ENCODE data around the gene PKP1.

PKP1 gene

GRCh38 chr1:201354901-201355295 lies 71.6 kb downstream of the PKP1 start:
- no peak for DNase-seq

- no peak for DNase-seq
Observed at GRCh38 chr1:201355471-201355870, 72.2 kb downstream of the PKP1 start.

- no peak for DNase-seq
Observed at GRCh38 chr1:201356236-201356635, 72.9 kb downstream of the PKP1 start.

GRCh38 chr1:201356701-201357100 lies 73.4 kb downstream of the PKP1 start:
- no peak for DNase-seq

DNA sequence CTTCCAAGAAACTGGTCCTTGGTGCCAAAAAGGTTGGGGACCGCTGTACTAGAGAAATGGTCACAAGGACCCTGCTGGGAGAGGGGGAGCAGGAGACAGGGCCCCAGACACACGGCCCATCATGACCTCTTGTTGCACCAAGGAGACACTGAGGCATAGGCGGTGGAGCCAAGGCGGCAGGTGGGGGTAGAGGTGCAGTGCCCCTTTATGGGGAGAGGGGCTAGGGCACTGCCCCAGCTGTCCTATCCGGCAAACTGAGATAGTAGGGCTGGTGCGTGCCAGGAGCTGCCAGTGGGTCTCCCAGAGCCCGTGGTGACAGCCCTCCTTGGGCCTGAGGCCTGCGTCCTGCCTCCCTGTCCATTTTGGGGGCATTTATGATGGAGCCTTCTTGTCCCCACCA lies 73.9 kb downstream of the PKP1 start:
- DNase-seq, result no peak

- no peak for DNase-seq
Observed at GRCh38 chr1:201357636-201358348, 74.5 kb downstream of the PKP1 start.

DNA sequence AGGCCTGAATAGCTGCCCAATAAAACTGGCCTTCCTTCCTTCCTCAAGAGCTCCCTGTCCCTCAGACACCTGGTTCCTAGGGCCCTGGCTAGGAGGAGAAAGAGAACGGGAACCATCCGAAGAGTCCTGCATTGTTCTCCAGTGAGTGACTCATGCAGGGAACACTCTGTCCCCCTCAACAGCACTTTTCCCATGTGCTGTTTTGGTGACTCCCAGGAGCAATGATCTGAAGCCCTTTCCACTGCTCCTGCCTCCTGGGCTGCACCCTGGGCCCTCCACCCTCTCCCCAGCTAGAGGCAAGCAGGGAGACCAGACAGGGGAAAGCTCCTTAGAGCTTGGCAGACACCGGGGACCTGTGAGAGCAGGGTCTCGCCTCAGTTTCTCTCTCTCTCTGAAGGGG lies 75.3 kb downstream of the PKP1 start:
- no peak for DNase-seq

DNA sequence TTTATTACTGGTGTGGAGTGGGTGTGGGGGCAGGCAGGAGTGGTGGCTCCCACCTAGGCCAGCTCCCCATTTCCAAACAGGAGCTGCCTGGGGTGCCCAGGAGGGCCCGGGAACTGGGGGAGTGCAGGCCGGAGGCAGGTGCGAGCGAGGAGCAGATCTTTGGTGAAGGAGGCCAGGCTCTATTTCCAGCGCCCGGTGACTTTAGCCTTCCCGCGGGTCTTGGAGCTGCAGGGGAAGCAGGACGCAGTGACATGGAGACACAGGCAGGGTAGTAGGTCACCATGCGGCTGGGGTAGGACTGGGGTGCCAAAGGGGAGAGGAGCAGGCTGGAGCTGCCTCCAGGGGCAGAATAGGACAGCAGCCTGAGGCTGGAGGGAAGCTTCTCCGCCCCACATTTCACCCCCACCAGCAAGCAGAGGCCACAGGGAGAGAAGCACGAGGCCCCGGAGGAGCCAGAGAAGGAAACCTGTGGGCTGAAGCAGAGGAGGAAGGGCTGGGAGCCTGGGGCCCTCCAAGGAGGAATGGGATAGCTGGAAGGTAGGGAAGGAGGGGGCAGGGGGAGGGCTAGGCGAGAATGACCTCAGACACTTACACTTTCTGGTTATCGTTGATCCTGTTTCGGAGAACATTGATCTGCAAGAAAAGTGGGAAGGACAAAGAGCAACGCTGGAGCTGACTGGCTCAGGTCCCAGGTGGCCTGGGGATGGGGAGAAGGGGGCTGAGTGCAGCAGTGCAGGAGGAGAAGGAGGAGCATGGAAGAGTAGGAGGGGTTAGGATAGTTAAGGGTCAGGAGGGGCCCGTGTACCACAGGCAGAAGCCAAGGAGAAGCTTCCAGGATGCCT lies 75.9 kb downstream of the PKP1 start:
- no peak for DNase-seq

DNA sequence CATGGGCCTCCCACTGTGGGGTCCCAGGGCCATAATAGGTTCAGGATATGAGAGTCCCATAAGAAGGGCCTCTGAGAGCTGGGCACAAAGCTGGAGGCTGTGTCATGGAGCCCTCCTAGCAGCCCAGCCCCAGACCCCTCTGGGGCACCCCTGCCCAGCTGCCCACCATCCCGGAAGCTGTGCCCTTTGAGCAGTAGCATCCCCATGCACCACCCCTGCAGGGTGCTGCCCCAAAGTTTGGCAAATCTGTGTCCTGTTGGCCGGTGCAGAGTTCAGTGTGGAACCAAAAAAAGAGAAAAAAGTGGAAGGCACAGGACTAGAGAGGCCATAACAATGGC lies 76.5 kb downstream of the PKP1 start:
- DNase-seq, result no peak

GRCh38 chr1:201360486-201360885 lies 77.2 kb downstream of the PKP1 start:
- DNase-seq, result no peak

GRCh38 chr1:201360901-201361651 lies 77.8 kb downstream of the PKP1 start:
- no peak for DNase-seq

GRCh38 chr1:201361652-201362504 lies 78.6 kb downstream of the PKP1 start:
- DNase-seq, result no peak

- no peak for DNase-seq
Observed at GRCh38 chr1:201362906-201363305, 79.6 kb downstream of the PKP1 start.

DNA sequence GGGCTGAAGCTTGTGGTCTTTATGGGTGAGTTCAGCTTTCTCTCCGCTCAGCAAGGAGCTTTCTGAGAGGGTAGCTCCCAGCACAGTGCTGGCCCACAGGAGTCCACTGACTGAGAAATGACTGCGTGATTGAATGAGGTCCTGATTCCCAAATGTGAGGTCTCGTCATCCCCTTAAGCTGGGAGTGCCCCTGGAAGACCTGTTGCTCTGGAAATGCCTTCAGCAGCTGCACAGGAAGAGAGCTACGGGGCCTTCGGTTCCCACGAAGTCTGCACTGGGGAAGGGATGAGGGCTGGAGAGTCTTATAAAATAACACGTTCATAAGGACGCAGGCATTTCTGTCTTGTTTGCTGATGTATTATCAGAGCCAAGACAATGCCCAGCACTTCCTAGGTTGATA lies 80.2 kb downstream of the PKP1 start:
- DNase-seq, result no peak

GRCh38 chr1:201364808-201365105 lies 81.5 kb downstream of the PKP1 start:
- no peak for DNase-seq

- DNase-seq, result no peak
Observed at GRCh38 chr1:201365251-201365650, 81.9 kb downstream of the PKP1 start.

DNA sequence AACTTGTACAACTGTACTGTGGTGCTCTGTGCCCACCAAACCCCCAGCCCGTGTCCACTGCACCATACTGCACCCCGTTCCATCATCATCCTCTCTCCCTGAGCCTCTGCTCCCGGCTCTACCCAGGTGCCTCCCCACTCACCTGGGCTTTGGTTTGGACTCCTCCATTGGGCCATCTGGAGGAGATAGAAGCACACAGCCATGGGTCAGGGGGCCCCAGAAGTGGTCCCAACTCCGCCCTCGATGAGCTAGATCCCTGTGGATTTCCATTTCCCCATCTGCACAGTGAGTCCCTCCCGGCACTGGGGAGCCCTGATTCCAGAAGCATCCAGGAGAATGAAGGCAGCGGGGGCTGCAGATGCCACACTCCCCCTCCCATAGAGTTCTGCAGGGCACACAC lies 83.4 kb downstream of the PKP1 start:
- DNase-seq, result no peak

GRCh38 chr1:201369209-201369608 lies 85.9 kb downstream of the PKP1 start:
- DNase-seq, result no peak

- DNase-seq, result no peak
Observed at GRCh38 chr1:201370500-201370899, 87.2 kb downstream of the PKP1 start.

DNA sequence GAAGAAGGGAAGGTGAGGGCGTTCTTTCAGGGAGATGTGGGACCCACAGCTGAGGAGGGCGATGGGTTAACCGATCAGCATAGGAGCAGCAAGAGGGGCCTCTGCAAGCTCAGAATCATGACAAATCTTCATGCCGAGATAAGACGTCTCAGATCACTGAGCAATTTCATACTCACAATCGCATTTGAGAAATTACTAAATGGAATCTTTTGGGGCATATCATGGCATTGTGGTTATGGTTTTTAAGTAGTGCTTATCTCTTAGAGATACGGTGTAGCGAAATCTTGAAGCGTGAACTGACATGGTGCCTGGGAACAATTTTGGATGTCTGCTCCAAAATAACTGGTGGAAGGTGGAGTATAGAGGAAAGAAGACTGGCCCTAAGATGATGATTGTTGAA lies 88.0 kb downstream of the PKP1 start:
- no peak for DNase-seq

GRCh38 chr1:201371792-201372191 lies 88.5 kb downstream of the PKP1 start:
- DNase-seq, result no peak

DNA sequence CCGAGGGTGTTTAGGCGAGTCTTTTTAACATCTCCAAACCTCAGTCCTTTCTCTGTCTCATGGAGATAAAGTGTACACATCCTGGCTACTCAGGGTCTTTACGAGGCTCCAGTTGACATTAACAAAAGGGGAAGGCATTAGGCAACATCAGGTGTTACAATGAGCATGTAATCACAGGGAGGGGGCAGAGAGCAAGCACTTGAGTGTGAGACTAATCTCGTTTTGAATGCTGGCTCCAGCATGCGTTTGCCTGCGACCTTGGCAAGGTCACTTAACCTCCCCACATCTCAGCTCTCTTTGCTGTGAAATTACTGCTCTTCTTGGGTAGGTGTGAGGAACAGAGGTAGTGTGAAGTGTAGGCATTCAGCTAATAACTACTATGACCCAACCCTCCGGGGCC lies 91.1 kb downstream of the PKP1 start:
- no peak for DNase-seq

DNA sequence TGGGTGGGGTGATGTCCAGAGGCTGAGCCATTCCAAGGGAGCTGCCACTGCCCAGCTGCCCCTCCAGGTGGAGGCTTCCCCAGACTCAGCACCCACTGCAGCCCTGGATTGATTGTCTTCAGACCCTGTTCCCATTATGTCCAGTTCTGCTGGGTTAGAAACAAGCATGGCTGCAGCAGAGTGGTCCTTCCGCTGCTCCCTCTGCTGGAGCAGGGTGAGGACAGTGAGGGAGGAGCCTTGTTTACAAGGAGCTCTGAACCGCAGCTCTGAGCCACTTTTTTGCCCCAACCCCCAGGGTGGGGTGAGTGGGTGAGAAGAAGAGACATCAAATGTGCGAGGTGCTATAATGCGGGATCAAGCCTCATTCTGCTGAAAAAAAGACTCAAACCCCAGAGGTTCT lies 91.9 kb downstream of the PKP1 start:
- DNase-seq, result no peak
